HG03280 (cell line): ENCODE results near the gene COA8.

Experiments used
- ATAC-seq: cut with Tn5 transposase; IDR thresholded peaks from one replicate; pipeline ENCODE4 v1.9.1; 2021; ENCODE audit warnings: mild to moderate bottlenecking, moderate library complexity; ENCODE audit not compliant: unreplicated experiment

Gene COA8, protein sequence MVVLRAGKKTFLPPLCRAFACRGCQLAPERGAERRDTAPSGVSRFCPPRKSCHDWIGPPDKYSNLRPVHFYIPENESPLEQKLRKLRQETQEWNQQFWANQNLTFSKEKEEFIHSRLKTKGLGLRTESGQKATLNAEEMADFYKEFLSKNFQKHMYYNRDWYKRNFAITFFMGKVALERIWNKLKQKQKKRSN

DNA sequence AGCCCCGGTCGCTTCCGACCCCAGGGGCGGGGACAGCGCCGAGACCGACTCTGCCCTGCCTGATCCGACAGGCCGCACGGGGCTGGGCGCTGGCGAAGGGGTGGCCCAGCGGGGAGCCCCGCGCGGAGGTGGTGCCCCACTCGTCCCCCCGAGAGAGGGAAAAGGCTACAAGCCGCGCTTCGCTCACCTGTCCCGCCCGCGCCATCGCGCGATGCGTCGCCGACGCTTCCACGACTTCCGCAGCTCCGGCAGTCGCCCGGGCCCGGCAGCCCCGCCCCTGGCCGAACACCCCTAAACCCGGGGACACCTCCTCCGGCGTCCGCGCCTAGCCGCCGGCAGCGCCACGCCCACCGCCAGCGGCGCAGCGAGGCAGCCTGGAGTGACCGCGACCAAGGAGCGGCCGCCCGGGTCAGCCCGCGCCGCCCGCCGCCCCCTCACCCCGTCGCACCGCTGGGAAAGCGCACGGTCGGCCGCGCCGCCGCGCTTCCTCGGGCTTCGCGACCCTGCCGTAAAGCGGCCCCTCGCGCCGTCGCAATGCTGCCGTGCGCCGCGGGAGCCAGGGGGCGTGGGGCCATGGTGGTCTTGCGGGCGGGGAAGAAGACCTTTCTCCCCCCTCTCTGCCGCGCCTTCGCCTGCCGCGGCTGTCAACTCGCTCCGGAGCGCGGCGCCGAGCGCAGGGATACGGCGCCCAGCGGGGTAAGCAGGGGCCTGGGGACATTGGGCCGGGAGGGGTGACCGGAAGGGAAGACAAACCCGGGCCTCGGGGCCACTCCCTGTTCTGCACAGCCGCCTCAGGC is at the start of gene COA8, which contains the start of gene BAG5:
TSS of gene COA8 (plus strand) at position 532 of the 797 bp plus-strand sequence. CDS start at position 574, 42 bp downstream.
TSS of gene BAG5 (minus strand) at position 229 of the 797 bp plus-strand sequence. CDS start 1,493 bp downstream, outside the sequence.
- peak; percentile 73 for ATAC-seq

GRCh38 chr14:103514596-103515421 is 48.0 kb upstream of the COA8 start:
- ATAC-seq, result no peak

GRCh38 chr14:103516426-103517173 is 46.2 kb upstream of the COA8 start:
- no peak for ATAC-seq

DNA sequence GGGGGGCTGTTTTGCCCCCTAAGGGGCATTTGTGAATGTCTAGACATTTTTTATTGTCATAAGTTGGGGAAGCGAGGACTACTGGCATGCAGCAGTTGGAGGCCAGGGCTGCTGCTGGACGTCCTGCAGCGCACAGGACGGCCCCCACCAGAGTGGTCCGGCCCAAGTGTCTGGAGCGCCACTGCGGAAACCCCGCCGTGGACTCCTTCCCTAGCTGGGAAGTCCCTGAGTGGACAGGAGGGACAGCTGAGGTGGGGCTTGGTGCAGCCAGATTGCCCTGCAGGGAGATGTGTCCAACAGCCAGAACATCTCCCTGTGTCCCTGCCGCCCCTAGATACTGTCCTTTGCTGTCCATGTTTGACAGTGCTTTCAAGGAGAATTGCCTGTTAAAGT is 45.6 kb upstream of the COA8 start:
- ATAC-seq, result no peak

DNA sequence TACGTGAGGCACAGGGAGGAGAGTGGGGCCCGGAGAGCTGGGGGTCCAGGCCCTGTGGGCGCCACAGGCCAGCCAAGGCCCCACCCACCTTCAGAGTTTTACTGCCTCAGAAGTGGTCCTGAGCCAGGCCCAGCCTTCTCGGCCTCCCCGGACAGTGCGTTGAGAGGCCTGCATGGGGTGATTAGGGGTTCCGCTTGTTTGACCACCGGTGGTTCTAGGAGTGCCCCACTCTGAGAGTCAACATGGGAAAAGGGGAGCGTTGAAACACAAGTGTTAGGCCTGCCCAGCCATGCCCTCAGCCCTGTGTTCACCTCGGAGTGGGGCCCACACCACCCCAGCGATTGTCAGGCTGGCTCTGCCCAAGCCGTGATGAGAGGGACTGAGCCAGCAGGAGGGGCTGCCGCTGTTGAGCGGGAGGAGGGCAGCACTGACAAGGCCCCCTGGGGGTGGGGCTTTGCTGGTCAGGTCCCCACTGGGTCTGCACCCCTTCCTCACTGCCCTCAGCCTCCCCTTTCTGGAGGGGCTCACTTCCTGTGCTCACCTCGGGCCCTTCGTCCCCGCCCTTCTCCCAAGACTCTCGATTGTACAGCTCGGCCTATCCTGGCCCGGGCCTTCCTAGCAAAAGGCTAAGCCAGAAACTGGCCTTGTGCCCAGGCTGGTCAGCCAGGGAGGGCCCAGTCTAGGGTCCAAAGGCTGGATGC is 44.9 kb upstream of the COA8 start:
- ATAC-seq, result no peak

GRCh38 chr14:103518422-103519042 is 44.2 kb upstream of the COA8 start:
- ATAC-seq, result no peak

DNA sequence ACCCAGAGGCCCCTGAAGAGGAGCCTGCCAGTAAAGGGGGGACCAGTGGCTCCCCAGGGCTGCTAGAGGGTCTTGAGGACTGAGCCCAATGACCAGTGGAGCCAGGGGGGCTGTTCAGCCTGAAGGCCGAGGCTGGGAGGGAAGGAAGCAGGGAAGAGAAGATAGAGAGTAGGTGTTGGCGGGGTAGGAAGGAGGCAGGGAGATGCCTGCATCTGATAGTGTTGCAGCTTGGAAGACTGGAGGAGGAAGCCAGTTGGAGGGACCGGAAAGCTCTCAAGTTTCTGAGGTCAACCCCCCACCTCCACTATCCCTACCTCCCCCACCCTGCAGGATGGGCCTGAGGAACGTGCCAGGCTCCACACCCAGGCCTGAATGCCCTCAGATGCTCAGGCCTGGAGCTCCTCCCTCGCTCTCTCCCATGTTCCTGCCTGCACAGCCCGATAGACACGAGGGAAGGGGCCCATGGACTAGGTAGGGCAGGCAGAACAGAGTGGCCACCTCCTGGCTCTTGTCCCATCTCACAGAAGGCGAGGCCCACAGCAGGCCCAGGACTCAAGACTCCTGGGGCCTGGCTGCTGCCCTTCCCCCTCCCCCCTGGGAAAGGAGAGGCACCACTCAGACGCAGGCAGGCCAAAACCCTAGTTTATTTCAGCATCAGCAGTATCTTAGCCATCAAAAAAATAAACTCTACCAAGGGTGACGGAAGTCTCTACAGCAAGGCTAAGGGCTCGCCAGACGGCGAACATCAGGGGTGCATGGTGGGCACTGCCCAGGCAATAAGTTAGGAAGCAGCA is 43.5 kb upstream of the COA8 start:
- no peak for ATAC-seq

DNA sequence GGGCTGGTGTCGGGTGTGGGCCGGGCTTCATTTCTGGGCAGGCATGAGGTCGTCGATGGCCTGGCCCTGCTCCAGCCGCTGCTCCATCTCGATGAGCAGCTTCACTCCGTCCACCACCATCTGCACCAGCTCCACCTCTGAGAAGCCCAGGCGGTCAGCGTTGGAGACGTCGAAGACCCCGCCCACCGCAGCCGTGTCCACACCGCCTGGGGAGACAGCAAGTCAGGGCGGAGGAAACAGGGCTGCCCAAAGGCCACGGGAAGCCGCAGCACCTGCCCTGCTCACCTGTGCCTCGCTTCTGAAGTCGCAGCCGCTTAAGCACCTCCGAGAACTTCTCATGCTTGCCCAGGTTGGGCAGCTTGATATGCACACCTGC is 42.9 kb upstream of the COA8 start:
- no peak for ATAC-seq

DNA sequence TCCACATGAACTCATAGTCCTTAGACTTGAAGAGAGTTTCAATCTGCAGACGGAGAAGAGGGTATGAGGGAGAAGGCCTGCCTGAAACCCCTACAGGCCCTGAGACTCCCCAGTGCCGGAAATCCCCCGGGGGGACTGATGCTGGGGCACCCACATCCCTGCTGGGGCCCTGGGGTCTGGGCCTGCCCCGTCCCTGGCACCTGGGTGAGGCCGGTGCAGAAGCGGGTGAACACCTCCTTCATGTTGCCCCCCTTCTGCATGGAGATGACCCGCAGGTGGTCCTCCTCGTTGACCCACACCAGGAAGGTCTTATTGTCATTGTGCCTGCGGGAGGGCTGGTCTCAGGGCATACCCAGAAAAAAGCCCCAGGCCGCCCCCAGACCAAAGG is 42.5 kb upstream of the COA8 start:
- ATAC-seq, result no peak

- ATAC-seq, result no peak
These were observed 41.9 kb upstream of the COA8 start for GRCh38 chr14:103520657-103521437.

GRCh38 chr14:103521438-103521950 is 41.3 kb upstream of the COA8 start:
- ATAC-seq, result no peak

DNA sequence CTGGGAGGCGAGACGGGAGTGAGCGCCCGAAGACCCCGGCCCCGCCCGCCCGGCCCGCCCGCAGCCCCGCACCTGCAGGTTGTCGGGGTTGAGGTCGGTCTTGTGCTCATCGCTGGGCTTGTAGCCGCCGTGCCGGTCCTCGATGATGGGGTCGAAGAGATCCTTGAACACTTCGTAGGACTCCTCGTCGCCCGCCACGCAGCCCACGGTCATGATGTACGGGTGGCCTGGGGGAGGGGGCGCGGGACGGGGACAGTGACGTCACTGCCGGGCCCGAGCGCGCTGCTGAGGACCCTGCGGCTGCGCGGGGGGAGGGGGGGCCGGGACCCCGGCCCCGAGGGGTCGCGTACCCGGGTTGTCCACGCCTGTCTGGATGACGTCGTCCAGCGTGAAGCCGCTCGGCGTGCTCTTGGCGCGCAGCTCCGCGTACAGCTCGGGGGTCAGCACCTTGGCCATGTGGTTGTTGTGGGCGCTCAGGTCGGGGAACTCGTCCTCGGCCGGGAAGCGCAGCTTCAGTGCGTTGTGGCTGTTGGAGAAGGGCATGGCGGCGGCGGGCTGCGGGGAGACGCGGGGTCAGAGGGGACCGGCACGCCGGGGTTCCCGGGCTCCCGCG is 40.7 kb upstream of the COA8 start:
- ATAC-seq, result no peak

DNA sequence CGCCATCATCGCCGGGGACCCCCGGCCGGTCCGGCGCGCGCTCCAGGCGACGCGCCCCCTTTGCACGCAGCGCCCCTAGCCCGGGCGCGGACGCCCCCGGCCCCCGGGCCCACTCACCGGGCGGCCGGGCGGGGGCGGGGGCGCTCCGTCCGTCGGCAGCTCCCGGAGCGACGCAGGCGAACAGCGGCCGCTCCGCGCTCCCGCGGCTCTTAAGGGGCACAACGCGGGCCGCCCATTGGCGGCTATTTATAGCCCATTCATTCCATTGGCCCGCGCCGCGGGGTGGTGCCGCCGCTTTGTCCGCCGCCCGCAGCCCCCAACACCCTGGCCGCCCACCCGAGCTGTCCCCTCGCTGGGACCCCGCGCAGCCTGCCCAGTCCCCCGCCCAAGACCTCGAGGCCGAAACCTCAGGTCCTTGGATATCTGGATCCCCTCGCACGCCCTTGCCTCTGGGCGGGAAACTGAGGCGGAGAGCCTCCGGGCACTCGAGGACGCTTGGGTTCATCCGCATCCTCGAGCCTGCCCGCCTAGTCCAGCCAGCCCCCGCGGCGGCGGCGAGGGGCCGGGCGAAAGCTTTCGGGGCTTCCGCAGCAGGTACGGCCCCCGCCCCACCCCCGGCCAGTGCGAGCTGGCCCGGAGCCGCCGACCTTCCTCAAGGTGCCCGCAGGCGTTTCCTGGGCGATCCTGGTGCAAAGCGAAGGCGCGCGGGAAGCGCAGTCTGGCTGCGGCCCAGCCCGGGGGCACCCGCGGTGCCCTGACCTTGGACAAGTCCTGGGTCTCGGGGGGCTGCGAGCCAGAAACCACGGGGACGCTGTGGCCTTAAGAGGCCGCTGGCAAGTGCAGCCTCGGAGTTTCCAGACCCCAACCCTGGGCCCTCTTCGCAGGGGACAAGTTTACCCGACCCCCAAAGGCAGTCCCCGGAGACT is 39.8 kb upstream of the COA8 start, which contains the start of gene CKB:
TSS of gene CKB (minus strand) at position 182 of the 926 bp plus-strand sequence. CDS start 337 bp downstream, outside the sequence.
- ATAC-seq, result no peak

DNA sequence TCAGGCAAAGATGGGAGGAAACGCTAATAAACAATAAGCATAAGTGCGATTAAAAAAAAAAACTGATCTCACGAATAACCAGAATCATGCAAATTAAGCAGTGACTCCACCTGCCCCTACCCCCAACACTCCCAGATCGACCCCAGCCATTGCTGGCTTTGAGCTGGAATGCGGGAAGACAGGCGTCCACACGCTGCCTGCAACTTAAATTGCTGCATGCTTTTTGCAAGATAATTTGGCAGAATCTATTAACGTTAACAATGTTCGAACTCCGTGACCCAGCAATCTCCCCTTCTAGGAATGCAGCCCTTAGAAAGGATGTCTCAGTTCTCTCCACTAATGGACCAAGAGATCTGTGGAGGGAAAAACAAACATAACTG is 39.2 kb upstream of the COA8 start:
- no peak for ATAC-seq

- ATAC-seq, result no peak
These were observed 38.5 kb upstream of the COA8 start for GRCh38 chr14:103524002-103524935.
